Activated T-helper 1 cell treated with anti-CD3 and anti-CD28 coated beads, Interleukin-2, amount 50 U/mL, for 16 hours (primary cell): ENCODE data around the gene PNPLA6.
"Not testable (repeated sequence)": the region's sequence is repeated elsewhere in the genome, so short reads cannot be mapped to it uniquely, and the experiment has no call there.

Experiments
- DNase-seq, 2 donors: peaks; one replicate each; pipeline ENCODE4 v3.0.0-alpha.2; 2020; ENCODE audit warnings: low read depth in 1 of 2, low spot score in 1 of 2

PNPLA6 gene

GRCh38 chr19:7550987-7551761 lies 15.7 kb downstream of the PNPLA6 start:
- DNase-seq, result no peak

- DNase-seq, result no peak
Observed at GRCh38 chr19:7552781-7553180, 17.3 kb downstream of the PNPLA6 start.

- no peak for DNase-seq
Observed at GRCh38 chr19:7554565-7554964, 19.0 kb downstream of the PNPLA6 start.

- no peak for DNase-seq
Observed at GRCh38 chr19:7554990-7555864, 19.7 kb downstream of the PNPLA6 start.

GRCh38 chr19:7556696-7557315 lies 21.3 kb downstream of the PNPLA6 start:
- no peak for DNase-seq

GRCh38 chr19:7558667-7559066 lies 23.1 kb downstream of the PNPLA6 start:
- no peak for DNase-seq

GRCh38 chr19:7559102-7559501 lies 23.6 kb downstream of the PNPLA6 start:
- no peak for DNase-seq

- no peak for DNase-seq
Observed at GRCh38 chr19:7560255-7560654, 24.7 kb downstream of the PNPLA6 start.

GRCh38 chr19:7561325-7561724 lies 25.8 kb downstream of the PNPLA6 start:
- no peak for DNase-seq

- no peak for DNase-seq
Observed at GRCh38 chr19:7562646-7563393, 27.3 kb downstream of the PNPLA6 start.

- DNase-seq, result no peak
Observed at GRCh38 chr19:7564866-7565265, 29.3 kb downstream of the PNPLA6 start.

- no peak for DNase-seq
Observed at GRCh38 chr19:7565332-7565731, 29.8 kb downstream of the PNPLA6 start.

- no peak for DNase-seq
Observed at GRCh38 chr19:7570761-7571160, 35.2 kb downstream of the PNPLA6 start.

- DNase-seq, result no peak
Observed at GRCh38 chr19:7575434-7576040, 40.0 kb downstream of the PNPLA6 start.

- not testable (repeated sequence) for DNase-seq
Observed at GRCh38 chr19:7577422-7577821, 41.9 kb downstream of the PNPLA6 start.

- DNase-seq, result no peak
Observed at GRCh38 chr19:7578127-7578526, 42.6 kb downstream of the PNPLA6 start.

- no peak for DNase-seq
Observed at GRCh38 chr19:7579182-7579581, 43.7 kb downstream of the PNPLA6 start.

GRCh38 chr19:7582446-7582845 lies 46.9 kb downstream of the PNPLA6 start:
- DNase-seq, result no peak

- DNase-seq, result no peak
Observed at GRCh38 chr19:7589822-7590221, 54.3 kb downstream of the PNPLA6 start.

- DNase-seq, result no peak
Observed at GRCh38 chr19:7590256-7590655, 54.7 kb downstream of the PNPLA6 start.
